ENCODE measurements around the gene KRT17.
"Not testable (repeated sequence)": the region's sequence is repeated elsewhere in the genome, so short reads cannot be mapped to it uniquely, and the experiment has no call there.

Gene KRT17

GRCh38 chr17:41622340-41623183 is 1.8 kb downstream of the KRT17 start:
- DNase-seq; in situ Hi-C loops (cut with MboI; ENCODE audit: low pct_unique_long_range_greater_than_20kb, low sequenced_read_pairs): not testable (repeated sequence)

GRCh38 chr17:41621916-41622315 is 2.5 kb downstream of the KRT17 start:
- in situ Hi-C loops (cut with MboI; ENCODE audit: low pct_unique_long_range_greater_than_20kb, low sequenced_read_pairs), result no loop called here
- no peak for DNase-seq

- in situ Hi-C loops (cut with MboI; ENCODE audit: low pct_unique_long_range_greater_than_20kb, low sequenced_read_pairs); DNase-seq: not testable (repeated sequence)
Measured at GRCh38 chr17:41621435-41621817, 2.9 kb downstream of the KRT17 start.

GRCh38 chr17:41620583-41621434 is 3.6 kb downstream of the KRT17 start:
- in situ Hi-C loops (cut with MboI; ENCODE audit: low pct_unique_long_range_greater_than_20kb, low sequenced_read_pairs), result no loop called here
- DNase-seq, result peak; percentile 16

GRCh38 chr17:41619927-41620582 is 4.3 kb downstream of the KRT17 start:
- in situ Hi-C loops (cut with MboI; ENCODE audit: low pct_unique_long_range_greater_than_20kb, low sequenced_read_pairs); DNase-seq: not testable (repeated sequence)

- in situ Hi-C loops (cut with MboI; ENCODE audit: low pct_unique_long_range_greater_than_20kb, low sequenced_read_pairs), result no loop called here
Measured at GRCh38 chr17:41619036-41619926, 5.1 kb downstream of the KRT17 start.

GRCh38 chr17:41618341-41619035 is 5.9 kb downstream of the KRT17 start:
- DNase-seq, result no peak
- in situ Hi-C loops (cut with MboI; ENCODE audit: low pct_unique_long_range_greater_than_20kb, low sequenced_read_pairs), result no loop called here

More at GRCh38 chr17:41619036-41619926, 5.1 kb downstream of the KRT17 start:
- no peak for DNase-seq

- in situ Hi-C loops (cut with MboI; ENCODE audit: low pct_unique_long_range_greater_than_20kb, low sequenced_read_pairs), result no loop called here
- no peak for DNase-seq
Measured at GRCh38 chr17:41617698-41618097, 6.7 kb downstream of the KRT17 start.

GRCh38 chr17:41617136-41617535 is 7.2 kb downstream of the KRT17 start:
- in situ Hi-C loops (cut with MboI; ENCODE audit: low pct_unique_long_range_greater_than_20kb, low sequenced_read_pairs), result no loop called here
- DNase-seq, result no peak

- in situ Hi-C loops (cut with MboI; ENCODE audit: low pct_unique_long_range_greater_than_20kb, low sequenced_read_pairs); DNase-seq: not testable (repeated sequence)
Measured at GRCh38 chr17:41616486-41616885, 7.9 kb downstream of the KRT17 start.

GRCh38 chr17:41615454-41615853 is 8.9 kb downstream of the KRT17 start:
- in situ Hi-C loops (cut with MboI; ENCODE audit: low pct_unique_long_range_greater_than_20kb, low sequenced_read_pairs), result no loop called here
- DNase-seq, result no peak

GRCh38 chr17:41614767-41615166 is 9.6 kb downstream of the KRT17 start:
- in situ Hi-C loops (cut with MboI; ENCODE audit: low pct_unique_long_range_greater_than_20kb, low sequenced_read_pairs), result not testable (repeated sequence)
- DNase-seq, result peak; percentile 26

- DNase-seq, result no peak
- in situ Hi-C loops (cut with MboI; ENCODE audit: low pct_unique_long_range_greater_than_20kb, low sequenced_read_pairs), result no loop called here
Measured at GRCh38 chr17:41614098-41614497, 10.3 kb downstream of the KRT17 start.

- in situ Hi-C loops (cut with MboI; ENCODE audit: low pct_unique_long_range_greater_than_20kb, low sequenced_read_pairs), result no loop called here
- no peak for DNase-seq
Measured at GRCh38 chr17:41613277-41614082, 10.9 kb downstream of the KRT17 start.

- DNase-seq; in situ Hi-C loops (cut with MboI; ENCODE audit: low pct_unique_long_range_greater_than_20kb, low sequenced_read_pairs): not testable (repeated sequence)
Measured at GRCh38 chr17:41612376-41613160, 11.8 kb downstream of the KRT17 start, which contains the start of gene KRT16. TSS of gene KRT16 (minus strand) at chr17:41612767. CDS start at chr17:41612688, 79 bp downstream.

- DNase-seq, result no peak
Measured at GRCh38 chr17:41610965-41611640, 13.3 kb downstream of the KRT17 start.

More at GRCh38 chr17:41610965-41611640, 13.3 kb downstream of the KRT17 start:
- in situ Hi-C loops (cut with MboI; ENCODE audit: low pct_unique_long_range_greater_than_20kb, low sequenced_read_pairs), result no loop called here
